Sigmoid colon (tissue), 4 donors: ENCODE results near the gene EVA1C.
"Not testable (repeated sequence)": the region's sequence is repeated elsewhere in the genome, so short reads cannot be mapped to it uniquely, and the experiment has no call there.

Experiments
- EP300 ChIP-seq, 4 donors: sonication (generic); formaldehyde crosslinking; IDR thresholded peaks; one replicate each; pipeline ENCODE4 v1.6.1; 2017; ENCODE audit warnings: antibody characterized with exemption in 4 of 4
- POLR2A ChIP-seq, 2 donors: fragments of 450-650 bp; IDR thresholded peaks; one replicate each; pipeline ENCODE4 v1.6.1; 2016; ENCODE audit warnings: antibody characterized with exemption in 2 of 2, mild to moderate bottlenecking in 2 of 2, moderate library complexity in 2 of 2
- TF ChIP-seq, protein P1 (sequence below), 4 experiments: fragments of 450-650 bp in 3 of 4; fragments of 200-600 bp in 1 of 4; IDR thresholded peaks; one replicate each; pipeline ENCODE4 v1.5.1; 2016 to 2019; ENCODE audit warnings: antibody characterized with exemption in 4 of 4, mild to moderate bottlenecking in 3 of 4, moderate library complexity in 2 of 4

DNA sequence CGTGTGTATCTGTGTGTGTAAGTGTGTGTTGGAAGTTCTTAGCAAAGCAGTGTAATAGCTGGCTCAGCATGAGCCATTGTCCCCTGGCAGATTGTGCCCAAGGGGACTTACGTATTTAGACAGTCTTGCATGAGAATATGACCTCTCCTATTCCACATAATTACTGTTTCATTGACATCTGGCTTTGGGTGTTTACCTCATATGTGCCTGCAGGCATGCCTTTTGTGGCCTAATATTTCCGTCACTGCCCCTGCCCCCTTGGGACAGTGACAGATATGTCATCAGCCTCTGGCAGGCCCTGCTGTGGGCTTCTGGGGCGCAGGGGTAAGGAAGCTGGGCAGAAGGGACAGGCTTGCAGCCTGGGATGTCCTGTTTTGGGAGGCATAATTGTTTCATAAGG is 95.5 kb downstream of the EVA1C start:
- TF ChIP-seq, protein P1, sequence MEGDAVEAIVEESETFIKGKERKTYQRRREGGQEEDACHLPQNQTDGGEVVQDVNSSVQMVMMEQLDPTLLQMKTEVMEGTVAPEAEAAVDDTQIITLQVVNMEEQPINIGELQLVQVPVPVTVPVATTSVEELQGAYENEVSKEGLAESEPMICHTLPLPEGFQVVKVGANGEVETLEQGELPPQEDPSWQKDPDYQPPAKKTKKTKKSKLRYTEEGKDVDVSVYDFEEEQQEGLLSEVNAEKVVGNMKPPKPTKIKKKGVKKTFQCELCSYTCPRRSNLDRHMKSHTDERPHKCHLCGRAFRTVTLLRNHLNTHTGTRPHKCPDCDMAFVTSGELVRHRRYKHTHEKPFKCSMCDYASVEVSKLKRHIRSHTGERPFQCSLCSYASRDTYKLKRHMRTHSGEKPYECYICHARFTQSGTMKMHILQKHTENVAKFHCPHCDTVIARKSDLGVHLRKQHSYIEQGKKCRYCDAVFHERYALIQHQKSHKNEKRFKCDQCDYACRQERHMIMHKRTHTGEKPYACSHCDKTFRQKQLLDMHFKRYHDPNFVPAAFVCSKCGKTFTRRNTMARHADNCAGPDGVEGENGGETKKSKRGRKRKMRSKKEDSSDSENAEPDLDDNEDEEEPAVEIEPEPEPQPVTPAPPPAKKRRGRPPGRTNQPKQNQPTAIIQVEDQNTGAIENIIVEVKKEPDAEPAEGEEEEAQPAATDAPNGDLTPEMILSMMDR (IDR thresholded peaks at IDR 0.05), result not testable (repeated sequence)
- not testable (repeated sequence) for TF ChIP-seq POLR2A, EP300 (IDR thresholded peaks at IDR 0.05)
